DMS153 (cell line): Measurements from ENCODE around the gene RAB8B.

Source experiments
- DNase-seq: peaks from one replicate; lab custom pipeline; 2025; lab: John Stamatoyannopoulos, UW

RAB8B gene

GRCh38 chr15:63313825-63314224 is 124.4 kb downstream of the RAB8B start:
- DNase-seq = no peak

DNA sequence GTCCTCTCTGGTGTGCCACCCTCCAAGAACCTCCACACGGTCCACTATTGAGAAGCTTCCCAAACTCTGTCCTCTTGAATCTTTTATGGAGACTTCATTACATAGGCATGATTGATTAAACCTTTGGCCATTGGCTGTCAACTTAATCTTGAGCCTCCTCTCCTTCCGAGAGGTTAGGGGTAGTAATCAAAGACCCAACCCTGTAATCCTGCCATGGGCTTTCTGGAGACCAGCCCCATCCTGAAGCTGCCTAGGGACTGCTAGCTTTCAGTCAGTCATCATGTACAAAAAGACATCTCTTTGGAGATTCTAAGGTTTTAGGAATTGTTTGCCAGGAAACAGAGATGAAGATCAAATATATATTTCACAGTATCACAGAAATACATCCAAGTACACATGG is 125.0 kb downstream of the RAB8B start:
- no peak for DNase-seq
